ENCODE measurements around the gene COL19A1.
"Not testable (repeated sequence)": the region's sequence is repeated elsewhere in the genome, so short reads cannot be mapped to it uniquely, and the experiment has no call there.

COL19A1 gene

DNA sequence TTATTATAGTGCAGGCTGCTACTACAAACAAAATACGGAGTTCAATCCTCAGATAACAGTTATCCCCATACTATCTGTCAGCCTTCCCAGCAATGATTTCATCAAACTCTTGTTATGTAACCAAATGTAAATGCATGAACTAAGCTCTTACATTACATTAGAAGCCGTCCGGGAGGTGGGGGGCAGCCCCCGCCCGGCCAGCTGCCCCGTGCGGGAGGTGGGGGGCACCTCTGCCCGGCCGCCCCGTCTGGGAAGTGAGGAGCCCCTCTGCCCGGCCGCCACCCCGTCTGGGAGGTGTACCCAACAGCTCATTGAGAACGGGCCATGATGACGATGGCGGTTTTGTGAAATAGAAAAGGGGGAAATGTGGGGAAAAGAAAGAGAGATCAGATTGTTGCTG is 99.6 kb downstream of the COL19A1 start:
- not testable (repeated sequence) for DNase-seq (ENCODE audit: low spot score)

DNA sequence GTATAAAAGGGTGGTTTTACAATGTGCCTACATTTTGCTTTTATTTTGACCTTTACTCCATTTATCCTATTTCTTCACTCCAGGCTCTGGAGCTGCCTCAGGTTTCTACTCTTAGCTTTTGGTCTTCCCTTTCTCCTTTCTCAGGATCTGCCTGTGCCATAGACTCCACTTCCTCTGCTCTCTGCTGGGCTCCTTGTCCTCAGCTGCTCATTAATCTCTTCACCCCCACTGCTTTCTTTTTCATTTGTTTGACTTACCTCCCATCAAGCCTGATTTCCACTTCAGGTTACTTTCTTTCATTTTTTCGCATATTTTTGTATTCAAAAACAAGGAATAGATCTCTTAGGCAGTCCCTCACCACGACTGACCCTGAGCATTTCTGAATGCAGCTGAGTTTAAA is 106.8 kb downstream of the COL19A1 start:
- no peak for DNase-seq (ENCODE audit: low spot score)

DNA sequence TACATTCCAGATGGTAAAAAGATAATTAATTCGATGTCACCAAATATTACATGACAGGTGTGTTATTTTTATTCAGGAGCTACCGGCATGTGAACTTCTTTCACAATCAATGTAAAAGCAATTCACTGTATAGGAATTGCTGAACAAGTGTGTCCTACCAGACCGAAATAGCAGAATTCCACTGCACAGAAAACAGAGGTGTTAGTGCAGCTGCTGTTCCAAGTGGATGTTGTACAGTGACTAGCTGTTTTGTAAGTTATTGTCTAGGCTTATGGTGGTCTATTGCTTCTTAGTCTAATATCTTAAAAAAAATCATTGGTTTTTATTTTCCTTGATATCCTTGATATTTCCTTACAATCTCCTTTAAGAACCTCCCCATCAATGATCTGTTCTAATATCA is 107.4 kb downstream of the COL19A1 start:
- no peak for DNase-seq (ENCODE audit: low spot score)

DNA sequence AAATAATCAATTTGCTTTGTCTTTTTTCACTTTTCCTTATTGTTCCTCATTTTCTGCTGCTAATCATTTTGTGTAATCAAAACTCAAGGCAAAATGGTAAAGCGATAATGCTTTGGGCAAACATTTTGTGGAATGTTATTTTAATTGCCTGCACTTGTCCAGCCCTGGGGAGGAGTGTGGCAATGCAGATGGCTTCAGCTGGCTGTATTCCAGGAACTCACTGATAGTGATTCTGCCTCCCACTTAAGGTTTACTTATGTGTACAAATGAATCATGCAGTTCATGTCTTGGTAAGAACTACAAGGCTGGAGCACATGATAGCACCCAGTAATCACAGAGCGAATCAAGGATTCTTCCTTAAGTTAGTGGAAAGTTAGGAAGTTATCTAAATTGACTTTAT is 107.8 kb downstream of the COL19A1 start:
- no peak for DNase-seq (ENCODE audit: low spot score)

DNA sequence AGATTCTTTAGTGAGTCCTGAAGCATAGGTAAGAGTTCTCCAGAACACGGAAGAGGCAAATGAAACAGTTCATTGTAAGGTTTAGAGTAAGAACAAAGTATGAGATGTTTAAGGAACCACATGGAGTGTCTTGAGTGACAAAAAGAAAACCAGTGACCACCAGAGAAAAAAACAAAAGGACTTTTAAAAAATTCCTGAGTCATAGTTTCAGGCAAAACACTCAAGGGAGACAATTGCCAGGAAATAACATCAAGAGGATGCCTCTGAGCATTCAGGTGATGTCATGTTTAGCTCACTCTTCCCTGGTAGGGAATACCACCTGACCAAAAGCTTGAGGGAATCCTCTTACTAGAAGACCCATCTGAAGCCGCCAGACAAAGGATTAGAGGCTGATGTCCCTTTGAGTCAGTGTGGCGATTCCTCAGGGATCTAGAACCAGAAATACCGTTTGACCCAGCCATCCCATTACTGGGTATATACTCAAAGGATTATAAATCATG is 110.3 kb downstream of the COL19A1 start:
- no peak for DNase-seq (ENCODE audit: low spot score)

DNA sequence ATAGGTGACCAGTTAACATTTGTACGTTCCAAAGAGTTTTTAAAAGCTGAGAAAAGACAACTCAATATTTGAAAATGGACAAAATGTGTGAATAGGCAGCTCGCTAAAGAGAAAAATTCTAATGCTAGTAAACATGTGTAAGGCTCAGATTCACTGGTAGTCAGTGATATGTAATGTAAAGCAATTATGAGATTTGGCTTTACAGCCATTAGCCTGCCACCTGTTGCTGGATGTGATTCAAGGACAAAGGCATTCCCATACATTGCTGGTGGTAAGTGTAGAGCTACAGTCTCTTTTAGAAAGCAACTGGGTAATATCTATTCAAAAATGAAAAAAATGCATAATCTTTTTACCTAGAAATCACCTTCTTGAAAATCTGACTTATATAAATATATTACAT is 114.3 kb downstream of the COL19A1 start:
- DNase-seq (ENCODE audit: low spot score): no peak

DNA sequence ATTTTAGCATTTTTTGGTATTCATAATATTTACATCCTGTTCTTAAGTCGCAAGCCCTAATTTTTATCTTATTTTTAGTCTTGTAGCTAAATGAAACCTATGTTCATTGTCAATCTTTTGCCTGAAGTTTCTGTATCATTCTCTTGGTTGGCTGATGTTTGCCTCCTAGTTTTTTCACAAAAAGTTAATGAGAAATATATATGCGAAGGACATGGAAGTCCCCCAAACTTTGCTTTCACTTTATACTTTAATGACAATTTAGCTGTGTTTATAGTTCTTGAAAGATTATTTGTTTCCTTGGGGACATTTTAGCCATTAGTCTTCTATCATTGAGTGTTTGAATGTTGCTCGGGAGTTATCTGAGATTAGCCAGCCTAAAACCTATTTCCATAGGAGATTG is 118.2 kb downstream of the COL19A1 start:
- DNase-seq (ENCODE audit: low spot score): no peak

DNA sequence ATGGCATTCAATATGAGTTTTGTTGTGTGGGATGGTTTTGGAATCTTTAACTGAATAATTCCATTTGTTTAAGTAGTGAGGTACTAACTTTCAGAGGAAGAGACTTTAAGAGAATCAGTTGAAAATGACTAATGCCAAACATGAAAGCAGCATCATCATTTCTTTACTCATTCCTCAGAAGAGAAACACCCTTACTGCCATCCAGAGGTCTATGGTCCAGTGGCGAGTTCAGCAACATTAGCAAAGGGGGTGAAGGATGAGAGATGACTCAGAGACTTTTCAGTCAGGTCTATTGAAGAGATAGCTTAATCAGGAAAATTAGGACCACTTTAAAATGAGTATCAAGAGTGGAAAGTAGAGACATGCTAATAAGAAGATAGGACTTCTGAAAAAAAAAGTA is 118.8 kb downstream of the COL19A1 start:
- DNase-seq (ENCODE audit: low spot score): no peak

DNA sequence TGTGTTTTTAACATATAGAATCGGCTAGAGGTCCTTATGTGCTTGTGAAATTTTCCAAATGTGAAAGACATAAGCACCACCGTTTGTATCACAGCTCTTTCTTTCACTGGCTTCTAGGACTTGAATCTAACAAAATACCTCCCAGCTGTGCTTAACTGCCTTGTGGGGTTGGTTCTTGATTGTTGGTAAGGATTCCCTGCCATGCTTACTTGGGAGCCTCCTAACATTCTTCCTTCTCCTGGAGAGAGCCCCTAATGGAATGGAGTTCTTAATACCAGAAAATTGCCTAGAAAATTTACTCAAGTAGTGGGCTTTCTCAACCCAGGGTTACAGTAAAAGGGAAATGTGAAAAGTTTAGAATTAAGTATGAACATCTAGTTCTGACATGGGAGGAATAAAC is 121.2 kb downstream of the COL19A1 start:
- no peak for DNase-seq (ENCODE audit: low spot score)

DNA sequence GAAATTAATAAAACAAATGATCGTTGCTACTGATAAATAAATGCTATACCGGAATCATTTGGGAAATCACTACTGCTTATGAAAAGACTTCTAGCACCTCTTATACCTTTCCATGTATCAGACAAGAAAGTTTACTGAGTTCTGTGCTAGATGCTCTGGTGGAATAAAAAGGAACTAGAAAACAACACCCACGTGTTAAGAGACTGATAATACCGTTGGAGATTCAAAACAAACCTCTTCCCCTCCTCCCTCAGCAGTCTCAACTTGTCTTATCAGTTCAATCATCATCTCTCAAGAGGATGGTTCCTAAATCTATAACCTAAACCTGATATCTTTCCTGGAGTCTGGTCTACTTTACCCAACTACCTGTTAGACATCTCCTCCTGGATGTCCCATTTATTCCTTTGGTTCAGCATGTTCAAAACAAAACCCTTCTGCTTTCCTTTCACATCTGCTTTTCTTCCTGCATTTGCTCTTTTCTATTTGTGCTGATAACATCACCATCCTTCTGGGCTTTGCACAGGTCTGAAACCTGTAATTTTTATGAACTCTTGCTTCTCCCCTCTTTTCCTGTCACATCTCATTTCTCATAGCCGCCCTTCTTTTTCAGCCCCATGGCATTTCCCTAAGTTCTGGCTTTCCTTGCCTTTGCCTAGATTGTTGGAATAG is 122.2 kb downstream of the COL19A1 start:
- no peak for DNase-seq (ENCODE audit: low spot score)

DNA sequence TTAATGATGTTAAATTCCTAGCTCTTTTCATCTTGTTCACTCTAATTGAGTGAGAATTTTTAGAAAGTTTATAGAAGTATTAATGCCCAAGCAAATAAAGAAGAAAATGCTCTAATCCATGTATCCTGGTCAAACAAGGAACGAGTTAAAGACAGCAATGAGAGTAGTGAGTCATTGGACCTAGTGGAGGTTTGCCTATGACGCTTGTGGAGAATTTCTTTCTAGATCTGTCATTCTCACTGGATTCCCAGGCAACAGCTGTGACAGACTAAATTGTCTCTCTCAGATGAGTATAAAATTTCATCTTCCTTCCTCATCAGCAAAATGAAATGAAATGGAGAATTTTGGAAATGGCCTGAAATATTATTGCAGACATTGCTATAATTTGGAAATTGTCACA is 127.9 kb downstream of the COL19A1 start:
- no peak for DNase-seq (ENCODE audit: low spot score)

DNA sequence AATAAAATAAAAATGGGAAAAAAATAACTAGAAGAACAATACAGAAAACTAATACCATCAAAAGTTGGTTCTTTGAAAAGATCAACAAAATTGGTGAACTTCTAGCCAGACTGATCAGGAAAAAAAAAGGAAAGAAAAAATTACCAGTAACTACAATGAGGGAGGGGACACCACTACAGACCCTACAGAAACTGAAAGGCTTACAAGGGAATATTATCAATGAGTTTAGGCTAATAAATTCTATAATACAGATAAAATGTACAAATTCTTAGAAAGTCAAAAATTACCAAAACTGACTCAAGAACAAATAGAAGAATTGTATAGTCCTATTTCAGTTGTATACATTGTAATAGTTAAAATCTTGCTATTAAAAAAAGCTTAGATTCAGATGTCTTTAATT is 141.8 kb downstream of the COL19A1 start:
- no peak for DNase-seq (ENCODE audit: low spot score)

DNA sequence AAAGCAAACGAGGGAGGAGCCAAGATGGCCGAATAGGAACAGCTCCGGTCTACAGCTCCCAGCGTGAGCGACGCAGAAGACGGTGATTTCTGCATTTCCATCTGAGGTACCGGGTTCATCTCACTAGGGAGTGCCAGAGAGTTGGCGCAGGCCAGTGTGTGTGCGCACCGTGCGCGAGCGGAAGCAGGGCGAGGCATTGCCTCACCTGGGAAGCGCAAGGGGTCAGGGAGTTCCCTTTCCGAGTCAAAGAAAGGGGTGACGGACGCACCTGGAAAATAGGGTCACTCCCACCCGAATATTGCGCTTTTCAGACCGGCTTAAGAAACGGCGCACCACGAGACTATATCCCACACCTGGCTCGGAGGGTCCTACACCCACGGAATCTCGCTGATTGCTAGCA is 144.0 kb downstream of the COL19A1 start:
- DNase-seq (ENCODE audit: low spot score): not testable (repeated sequence)

DNA sequence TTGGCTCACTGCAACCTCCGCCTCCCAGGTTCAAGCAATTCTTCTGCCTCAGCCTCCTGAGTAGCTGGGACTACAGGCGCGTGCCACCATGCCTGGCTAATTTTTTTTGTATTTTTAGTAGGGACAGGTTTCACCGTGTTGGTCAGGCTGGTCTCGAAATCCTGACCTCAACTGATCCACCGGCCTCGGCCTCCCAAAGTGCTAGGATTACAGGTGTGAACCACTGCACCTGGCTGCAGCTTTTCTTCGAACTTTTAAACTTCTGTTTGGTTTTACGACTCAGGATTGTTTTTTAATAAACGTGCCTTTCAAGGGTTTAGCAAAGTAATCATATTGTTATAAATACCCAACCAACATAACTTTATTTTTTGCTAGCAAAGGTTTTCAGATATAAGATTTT is 156.8 kb downstream of the COL19A1 start:
- DNase-seq (ENCODE audit: low spot score): not testable (repeated sequence)

DNA sequence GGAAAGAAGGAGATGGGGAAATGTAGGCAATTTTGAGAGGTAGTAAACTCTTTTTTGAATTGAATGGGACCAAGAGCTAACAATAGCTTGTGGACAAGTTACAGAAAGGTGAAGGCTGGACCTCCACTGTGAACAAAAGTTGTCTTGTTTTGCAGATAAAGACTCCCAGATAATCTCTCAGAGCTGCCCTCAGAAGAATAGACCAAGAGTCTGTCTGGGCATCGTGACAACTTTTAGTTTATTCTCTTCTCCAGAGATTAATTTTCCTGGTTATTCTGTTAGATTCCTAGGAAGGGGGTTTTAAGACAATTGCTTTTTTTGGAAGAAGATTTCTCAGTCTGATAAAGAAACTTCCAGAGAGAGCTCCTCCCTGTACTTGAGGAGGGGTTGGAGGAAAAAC is 161.9 kb downstream of the COL19A1 start:
- DNase-seq (ENCODE audit: low spot score): no peak

DNA sequence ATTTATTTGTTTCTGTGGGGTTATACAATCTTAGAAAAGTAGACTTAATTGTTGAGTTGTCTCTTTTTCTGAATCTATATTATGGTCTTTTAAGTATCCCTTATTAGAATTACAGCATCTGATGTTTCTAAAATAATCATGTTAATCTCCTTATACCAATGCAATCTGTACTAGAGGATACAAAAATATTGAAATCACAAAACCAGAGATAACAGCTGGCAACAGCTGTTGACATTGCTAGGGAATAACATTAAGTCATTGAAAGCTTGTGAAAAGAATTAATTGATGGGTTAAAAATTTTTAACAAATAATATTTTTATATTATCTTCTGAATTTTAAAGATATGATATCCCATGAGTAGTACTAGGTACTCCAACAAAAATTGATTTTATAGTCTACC is 162.6 kb downstream of the COL19A1 start:
- no peak for DNase-seq (ENCODE audit: low spot score)

DNA sequence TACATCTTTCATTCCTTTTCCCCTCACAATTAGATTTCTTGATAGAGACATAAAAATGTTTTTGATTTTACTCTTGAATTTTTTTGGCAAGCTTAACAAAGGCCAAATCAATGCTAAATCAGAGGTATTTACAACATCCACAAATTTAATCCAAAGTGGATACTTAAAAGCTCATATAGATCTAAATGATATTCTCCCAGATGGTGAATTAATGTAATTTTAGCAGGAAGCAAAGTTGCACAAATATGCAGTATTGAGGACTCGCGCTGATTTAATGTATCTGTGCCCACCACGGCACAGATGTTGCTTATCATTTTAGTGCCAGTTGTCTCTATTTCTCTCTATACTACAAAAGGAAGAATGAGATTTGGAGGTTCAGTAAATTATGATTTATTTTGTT is 167.4 kb downstream of the COL19A1 start:
- DNase-seq (ENCODE audit: low spot score): no peak

DNA sequence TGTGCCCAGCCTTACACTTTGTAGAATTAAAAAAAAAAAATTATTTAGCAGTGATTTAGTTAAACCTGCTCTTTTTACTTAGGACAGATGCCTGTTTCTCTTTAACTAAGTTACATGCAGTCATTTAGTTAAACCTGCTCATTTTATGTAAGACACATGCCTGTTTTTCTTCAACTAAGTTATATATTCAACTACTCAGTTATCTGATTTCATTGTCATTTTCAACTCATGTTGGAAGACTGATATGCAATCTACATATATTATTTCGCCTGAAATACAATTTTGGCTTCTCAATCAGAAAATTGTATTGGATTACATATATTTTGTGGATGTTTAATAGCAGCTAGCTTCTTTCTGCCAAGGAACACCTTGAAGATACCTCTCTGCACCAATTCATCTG is 171.1 kb downstream of the COL19A1 start:
- DNase-seq (ENCODE audit: low spot score): no peak

DNA sequence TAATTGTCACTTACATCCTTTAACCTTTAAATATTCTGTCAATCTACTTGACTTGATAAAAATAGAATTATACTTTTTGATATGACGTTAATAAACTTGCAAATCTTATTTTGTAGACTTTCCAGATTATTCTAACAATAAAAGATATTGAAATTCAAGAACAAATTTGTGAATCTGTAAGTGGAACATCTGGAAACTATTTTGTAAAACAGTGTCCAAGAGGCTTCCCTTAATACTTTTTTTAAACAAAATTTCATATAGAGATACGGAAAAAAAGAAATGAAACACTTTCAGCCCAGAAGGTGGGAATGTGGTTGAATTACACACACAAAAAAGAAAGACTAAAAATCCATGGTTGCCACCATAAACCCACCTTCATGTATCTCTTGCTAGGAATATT is 174.4 kb downstream of the COL19A1 start:
- no peak for DNase-seq (ENCODE audit: low spot score)

DNA sequence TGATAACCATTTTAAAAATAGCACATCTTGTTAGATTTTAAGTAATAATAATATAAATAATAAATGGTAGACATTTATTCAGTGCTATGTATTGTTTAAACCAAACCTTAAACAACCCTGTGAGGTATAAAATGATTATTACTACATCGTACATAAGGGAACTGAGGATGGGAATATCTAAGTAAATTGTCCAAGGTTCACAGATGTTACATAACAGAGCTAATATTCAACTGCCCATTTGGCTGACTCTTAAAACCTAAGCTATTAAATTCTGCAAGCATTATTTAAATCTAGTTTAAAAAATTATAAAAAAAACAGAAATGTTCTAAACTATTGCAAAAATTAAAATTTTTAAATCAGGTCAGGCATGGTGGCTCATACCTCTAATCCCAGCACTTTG is 175.1 kb downstream of the COL19A1 start:
- DNase-seq (ENCODE audit: low spot score): no peak

DNA sequence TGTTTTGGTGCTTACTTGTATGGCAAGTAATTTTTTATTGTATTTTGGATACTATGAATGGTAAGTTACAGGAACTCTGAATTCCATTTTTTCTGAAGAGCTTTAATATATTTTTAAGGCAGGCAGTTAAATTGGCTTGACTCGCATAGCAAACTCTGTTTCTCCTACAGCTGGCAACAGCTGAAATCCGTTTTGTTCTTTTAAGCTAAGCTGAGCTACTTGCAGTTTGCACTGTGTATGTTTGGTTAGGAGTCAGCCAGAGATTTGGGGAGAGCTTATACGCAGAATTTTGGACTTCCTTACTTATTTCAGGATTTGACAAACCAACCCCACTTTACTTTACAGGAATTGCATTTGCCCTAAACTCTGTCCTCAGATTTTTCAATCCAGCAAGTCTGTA is 179.1 kb downstream of the COL19A1 start:
- DNase-seq (ENCODE audit: low spot score): no peak

DNA sequence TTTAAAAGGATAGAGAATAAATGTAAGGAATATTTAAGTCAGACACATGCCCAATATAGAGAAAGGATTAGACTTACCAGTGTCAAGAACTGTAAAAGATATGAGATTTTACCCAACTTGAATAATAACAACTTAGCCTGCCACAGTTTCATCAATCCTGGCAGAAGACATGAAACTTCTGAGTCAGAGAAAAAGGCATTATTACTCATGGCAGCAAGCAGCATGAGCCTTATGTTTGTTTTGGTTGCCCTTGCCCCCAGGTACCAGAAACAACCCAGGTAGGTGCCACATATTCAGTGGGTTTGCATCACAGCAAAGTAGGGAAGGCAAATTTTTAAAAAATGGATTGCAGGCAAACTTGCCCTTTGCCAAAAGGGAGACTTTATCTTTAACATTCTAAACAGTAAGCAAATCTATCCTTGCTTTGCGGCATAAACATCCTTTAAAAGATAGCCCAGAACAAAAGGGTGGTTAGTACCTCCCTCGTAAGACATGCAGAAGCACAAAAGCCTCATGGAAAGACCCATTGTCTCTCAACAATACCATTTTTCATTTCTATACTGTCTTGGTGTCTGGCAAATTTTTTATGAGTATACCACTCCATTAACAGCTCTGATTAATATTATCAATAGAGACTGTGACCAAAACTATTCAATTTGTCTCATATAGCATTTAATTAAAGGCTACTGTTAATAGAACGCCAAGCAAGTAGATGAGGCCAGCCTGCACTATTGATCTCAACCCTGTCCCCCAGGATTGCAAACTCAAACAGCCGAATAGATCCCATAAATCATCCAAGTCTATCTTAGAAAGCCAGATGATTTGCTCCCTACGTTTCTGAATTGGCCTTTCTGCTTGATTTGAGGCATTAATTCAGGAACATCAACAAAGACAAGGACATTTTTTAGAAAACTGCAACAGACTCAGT is 185.1 kb downstream of the COL19A1 start:
- no peak for DNase-seq (ENCODE audit: low spot score)

DNA sequence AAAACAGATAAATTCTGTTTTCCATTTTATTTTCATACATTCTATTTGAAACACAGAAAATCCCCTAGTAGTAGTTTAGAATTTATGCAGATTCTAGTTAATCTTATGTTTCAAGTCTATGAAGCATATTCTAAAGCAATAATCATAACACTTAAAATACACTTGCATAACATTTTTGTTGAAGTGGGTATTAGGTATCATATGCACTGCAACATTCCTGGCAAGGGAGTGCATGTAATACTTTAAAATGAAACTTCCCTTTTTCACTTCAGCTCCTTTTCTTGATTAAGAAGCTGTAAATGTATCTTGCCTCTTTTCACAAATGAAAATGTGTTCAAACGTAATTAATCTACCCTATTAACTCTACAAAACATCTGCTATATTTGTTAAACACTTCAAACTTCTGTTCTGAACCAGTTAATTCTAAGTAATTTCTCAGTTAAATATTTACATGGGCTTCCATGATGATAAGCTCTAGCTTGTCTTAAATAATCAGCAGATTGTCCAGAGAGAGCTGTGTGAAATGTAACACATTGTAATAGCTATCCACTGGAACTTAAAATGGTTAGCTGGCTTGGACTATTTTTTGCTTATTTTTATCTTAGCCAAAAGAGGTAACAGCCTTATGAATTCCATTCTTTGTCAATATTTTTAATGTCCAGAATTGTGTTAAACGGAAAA is 192.8 kb downstream of the COL19A1 start:
- DNase-seq (ENCODE audit: low spot score): no peak

Measured in HuH-7.5 (cell line).